Thyroid gland (tissue), 4 donors: ENCODE results near the gene CDC25C. TPM values are rescaled to one million over a fixed set of nuclear protein-coding genes. Genes with fewer than 3 reads are reported as not detected.

ENCODE experiments used
- DNase-seq, 2 donors: peaks; one replicate each; pipeline ENCODE4 v3.0.0-alpha.2; 2019
- H3K27ac ChIP-seq, 3 donors: fragments of 200-600 bp; sonication (generic); 1 replicate in 2 of 3; 2 replicates in 1 of 3; pipeline ENCODE4 v1.5.1; 2016 to 2019; ENCODE audit warnings: mild to moderate bottlenecking in 1 of 3, moderate library complexity in 1 of 3
- H3K27me3 ChIP-seq: fragments of 200-600 bp; sonication (generic); one replicate; pipeline ENCODE4 v1.5.1; 2019
- H3K36me3 ChIP-seq, 2 donors: fragments of 200-600 bp; sonication (generic); one replicate each; pipeline ENCODE4 v1.5.1; 2016 to 2019
- H3K4me1 ChIP-seq, 2 donors: fragments of 200-600 bp; sonication (generic); one replicate each; pipeline ENCODE4 v1.5.1; 2017 to 2019
- H3K4me3 ChIP-seq, 3 donors: fragments of 200-600 bp; sonication (generic); replicated peaks in 1 of 3; 1 replicate in 2 of 3; 2 replicates in 1 of 3; pipeline ENCODE4 v1.5.1; 2016; ENCODE audit warnings: mild to moderate bottlenecking in 1 of 3
- H3K9me3 ChIP-seq: fragments of 200-600 bp; sonication (generic); one replicate; pipeline ENCODE4 v1.5.1; 2017
- CTCF ChIP-seq, 6 experiments: fragments of 200-600 bp in 3 of 6; fragments of 450-650 bp in 3 of 6; sonication (generic) in 3 of 6; IDR thresholded peaks; one replicate each; pipeline ENCODE4 v1.5.1; 2016 to 2019; ENCODE audit warnings: antibody characterized with exemption in 6 of 6, mild to moderate bottlenecking in 2 of 6, inconsistent platforms in 1 of 6, moderate library complexity in 1 of 6
- POLR2A ChIP-seq, 2 donors: fragments of 450-650 bp; IDR thresholded peaks; one replicate each; pipeline ENCODE4 v1.6.1; 2017; ENCODE audit warnings: antibody characterized with exemption in 2 of 2, mild to moderate bottlenecking in 2 of 2, moderate library complexity in 1 of 2
- WGBS, 2 donors: methylation state at CpG; one replicate each; pipeline ENCODE4 v1.1.5; 2017; 5-methylcytosine and 5-hydroxymethylcytosine counted together
- intact Hi-C: fragments of 100-400 bp; cut with DNase I; formaldehyde crosslinking; loops from one replicate; pipeline ENCODE4 v1.15.1; 2023
- total RNA-seq, 4 donors: library from RNA; depleted of rRNA; stranded (reverse); fragments of >200 nt; gene quantifications; one replicate each; pipeline ENCODE4 v1.2.3, GENCODE V29; 2016

Gene CDC25C
- total RNA-seq, 4 donors from 2014 or later, result 0.27 TPM; not detected in 3

DNA sequence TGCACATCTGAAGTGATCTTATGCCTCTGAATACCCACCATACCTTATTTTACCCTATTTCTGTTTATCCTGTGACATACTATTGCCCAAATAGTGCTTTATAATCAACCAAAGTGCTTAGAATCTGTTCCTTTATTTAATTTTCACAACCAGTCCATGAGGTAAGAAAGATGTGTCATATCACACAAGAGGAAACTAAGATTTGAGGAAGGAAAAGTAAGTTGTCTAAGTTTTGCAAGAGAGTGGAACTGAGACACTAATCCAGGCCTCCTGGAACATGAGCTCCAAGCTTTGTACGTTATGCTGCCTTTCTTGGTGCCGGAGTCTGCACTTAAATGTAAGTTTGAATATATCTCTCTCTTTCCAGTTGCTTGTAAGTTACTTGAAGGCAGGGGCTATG lies 38.1 kb upstream of the CDC25C start:
- intact Hi-C loops, result no loop called here
- no peak for DNase-seq
- Histone ChIP-seq H3K36me3 (peaks cover 4 to 6% of the 10 kb centered on the region in 2 donors), H3K9me3 (no peaks in the 10 kb centered on the region), H3K4me1 (peaks cover 21 to 29% of the 10 kb centered on the region in 2 donors), H3K27ac (no peak overlapping the region), H3K27me3 (no peaks in the 10 kb centered on the region), H3K4me3 (no peak overlapping the region)
- TF ChIP-seq POLR2A (IDR thresholded peaks at IDR 0.05), result no peak
- no peak for TF ChIP-seq CTCF (IDR thresholded peaks at IDR 0.05)
- WGBS, 2 donors, result 86 to 94% methylated on average over 2 of the region's 2 CpGs

GRCh38 chr5:138369261-138369660 lies 37.7 kb upstream of the CDC25C start:
- 82 to 91% methylated on average over 5 of the region's 5 CpGs for WGBS, 2 donors
- intact Hi-C loops, result no loop called here
- no peak for TF ChIP-seq POLR2A (IDR thresholded peaks at IDR 0.05)
- Histone ChIP-seq H3K36me3 (peaks cover 2 to 4% of the 10 kb centered on the region in 2 donors), H3K27ac (no peak overlapping the region), H3K27me3 (no peaks in the 10 kb centered on the region), H3K4me3 (no peak overlapping the region), H3K9me3 (no peaks in the 10 kb centered on the region), H3K4me1 (peaks cover 21 to 29% of the 10 kb centered on the region in 2 donors)
- no peak for DNase-seq

GRCh38 chr5:138366632-138367382 lies 35.2 kb upstream of the CDC25C start:
- Histone ChIP-seq H3K27me3 (no peaks in the 10 kb centered on the region), H3K27ac (peak overlapping the region in 1 of 3 donors; percentile 19), H3K4me3 (no peak overlapping the region), H3K4me1 (peaks cover 21 to 29% of the 10 kb centered on the region in 2 donors), H3K36me3 (no peaks in the 10 kb centered on the region), H3K9me3 (no peaks in the 10 kb centered on the region)
- no peak for DNase-seq
- 58 to 60% methylated on average over 4 of the region's 4 CpGs for WGBS, 2 donors
- no peak for TF ChIP-seq POLR2A (IDR thresholded peaks at IDR 0.05)
- no peak for TF ChIP-seq CTCF (IDR thresholded peaks at IDR 0.05)
- intact Hi-C loops, result no loop called here

DNA sequence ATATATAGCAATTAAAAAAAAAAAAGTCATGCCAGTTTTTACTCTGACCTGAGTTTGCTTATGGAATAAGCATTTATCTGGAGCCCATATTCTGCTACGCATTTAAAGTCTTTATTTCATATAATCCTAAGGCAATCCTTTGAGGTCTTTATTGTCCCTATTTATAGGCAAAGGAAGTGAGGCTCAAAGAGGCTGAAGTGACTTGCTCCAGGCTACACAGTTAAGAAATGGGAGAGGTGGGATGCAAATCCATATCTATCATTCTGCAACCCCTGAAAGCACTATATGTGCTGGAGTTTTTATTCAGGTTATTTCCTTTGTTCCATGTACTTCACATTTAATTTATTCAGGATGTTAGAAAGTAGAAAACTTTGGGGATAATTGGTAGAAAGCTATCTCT lies 33.0 kb upstream of the CDC25C start:
- no peak overlapping the region for H3K4me3 ChIP-seq
- peaks cover 13 to 16% of the 10 kb centered on the region in 2 donors for H3K4me1 ChIP-seq
- DNase-seq, result no peak
- no peaks in the 10 kb centered on the region for H3K36me3 ChIP-seq
- 92 to 100% methylated on average over 1 of the region's 1 CpG for WGBS, 2 donors
- intact Hi-C loops, result no loop called here
- no peaks in the 10 kb centered on the region for H3K27me3 ChIP-seq
- TF ChIP-seq POLR2A (IDR thresholded peaks at IDR 0.05), result no peak
- no peak for TF ChIP-seq CTCF (IDR thresholded peaks at IDR 0.05)
- no peaks in the 10 kb centered on the region for H3K9me3 ChIP-seq
- no peak overlapping the region for H3K27ac ChIP-seq

DNA sequence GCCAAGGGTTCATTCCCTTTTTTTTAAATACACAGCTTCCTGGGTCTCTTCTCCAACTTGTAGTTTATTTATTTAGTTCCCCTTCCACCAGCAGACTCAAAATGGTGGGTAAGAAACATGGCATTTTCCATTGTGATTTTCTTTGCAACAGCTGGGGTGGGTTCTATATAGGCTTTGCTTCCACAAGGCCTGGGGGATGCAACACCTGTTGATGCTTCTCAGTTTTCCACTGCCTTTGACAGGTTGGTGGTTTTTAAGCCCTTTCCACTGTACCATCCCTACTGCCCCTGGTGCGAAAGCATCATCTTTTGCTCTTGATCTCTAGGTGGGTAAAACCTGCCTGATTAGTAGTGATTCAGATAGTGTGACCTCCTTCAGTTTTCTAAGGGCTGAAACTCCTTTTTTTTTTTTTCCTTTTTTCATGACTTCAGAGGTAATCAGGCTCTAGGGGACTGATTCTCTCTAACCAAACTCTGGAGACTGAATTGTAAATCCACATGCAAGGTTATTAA lies 29.4 kb upstream of the CDC25C start:
- intact Hi-C loops, result no loop called here
- no peak for DNase-seq
- Histone ChIP-seq H3K27ac (no peak overlapping the region), H3K9me3 (no peaks in the 10 kb centered on the region), H3K4me1 (peaks cover 0 to 3% of the 10 kb centered on the region in 2 donors), H3K36me3 (no peaks in the 10 kb centered on the region), H3K4me3 (no peak overlapping the region), H3K27me3 (no peaks in the 10 kb centered on the region)
- 100% methylated on average over 1 of the region's 1 CpG for WGBS, 2 donors
- TF ChIP-seq CTCF (IDR thresholded peaks at IDR 0.05) (no peak), POLR2A (IDR thresholded peaks at IDR 0.05) (no peak)
